Measurements from ENCODE around the gene ZCCHC2. TPM values are rescaled to one million over a fixed set of nuclear protein-coding genes. Genes with fewer than 3 reads are reported as not detected.

The ZCCHC2 gene
- total RNA-seq, 1 experiment from 2014 or later, result 12.4 TPM

GRCh38 chr18:62497190-62497772, 25.5 kb upstream of the ZCCHC2 start:
- no peak for TF ChIP-seq CTCF (conservative IDR thresholded peaks at IDR 0.05)
- H3K4me1 Mint-ChIP-seq, result peaks cover 2 to 3% of the 10 kb centered on the region in 2 experiments; a peak in 2 of 4 replicates
- no peak overlapping the region for H2BK20ac ChIP-seq (ENCODE audit: low read depth, low read length, poor library complexity, severe bottlenecking)

More at GRCh38 chr18:62497190-62497772, 25.5 kb upstream of the ZCCHC2 start:
- no peak overlapping the region for H4K91ac ChIP-seq (ENCODE audit: insufficient read length, low read depth, low read length)
- no peaks in the 10 kb centered on the region for H3K23me2 ChIP-seq (ENCODE audit: insufficient read length, low read depth, low read length, poor library complexity, severe bottlenecking)
- H2BK12ac ChIP-seq (ENCODE audit: insufficient read length, low read depth, low read length), result no peak overlapping the region
- H3K79me1 ChIP-seq (ENCODE audit: insufficient read depth, low read depth, low read length, poor library complexity, severe bottlenecking), result no peaks in the 10 kb centered on the region
- no peaks in the 10 kb centered on the region for H3K9me3 ChIP-seq (ENCODE audit: control insufficient read depth, low read depth, low read length)
- no peak overlapping the region for H3K27ac ChIP-seq (ENCODE audit: insufficient read length, low read depth, low read length)
- H3K27me3 Mint-ChIP-seq (ENCODE audit: low read depth), result no peaks in the 10 kb centered on the region; the same call in 1 of the 2 replicates
- no peak overlapping the region for H3K56ac ChIP-seq (ENCODE audit: insufficient read length, low read depth, low read length)
- H3K4me2 ChIP-seq (ENCODE audit: insufficient read depth, insufficient read length, low read length), result no peak overlapping the region
- no peak overlapping the region for H3T11ph ChIP-seq (ENCODE audit: low read length)
- no peak overlapping the region for H2BK15ac ChIP-seq (ENCODE audit: low read depth, low read length)
- H4K5ac ChIP-seq (ENCODE audit: insufficient read length, low read depth, low read length), result no peak overlapping the region
- no peaks in the 10 kb centered on the region for H3K79me2 ChIP-seq (ENCODE audit: insufficient read depth, low read length)
- no peak overlapping the region for H3K9ac ChIP-seq (ENCODE audit: extremely low read depth, insufficient read length, low read length)
- H3K4me1 ChIP-seq (ENCODE audit: insufficient read depth, low read length), result no peaks in the 10 kb centered on the region
- no peaks in the 10 kb centered on the region for H4K20me1 ChIP-seq (ENCODE audit: control insufficient read depth, insufficient read depth, insufficient read length)
- WGBS (ENCODE audit: extremely low coverage, insufficient read length, low lambda C conversion rate), result no CpG with 5 or more reads among the region's 13 CpGs
- H2AFZ ChIP-seq (ENCODE audit: low read length), result no peak overlapping the region
- H3K23ac ChIP-seq (ENCODE audit: insufficient read length, low read depth, low read length), result no peak overlapping the region
- no peaks in the 10 kb centered on the region for H3K27me3 ChIP-seq (ENCODE audit: insufficient read depth, low read length)
- H3K14ac ChIP-seq (ENCODE audit: insufficient read depth, low read length), result no peak overlapping the region
- H2AK5ac ChIP-seq (ENCODE audit: insufficient read length, low read length), result no peak overlapping the region
- no peak overlapping the region for H3K4me3 Mint-ChIP-seq
- no peak overlapping the region for H2BK5ac ChIP-seq (ENCODE audit: insufficient read length, low read length)
- H2BK120ac ChIP-seq (ENCODE audit: low read depth, low read length, poor library complexity, severe bottlenecking), result no peak overlapping the region
- no peaks in the 10 kb centered on the region for H3K9me3 Mint-ChIP-seq
- H3K36me3 Mint-ChIP-seq (ENCODE audit: insufficient read depth in 1 of 3, low read depth in 3 of 3), result no peaks in the 10 kb centered on the region; a peak in 1 of 7 replicates
- H3K27ac Mint-ChIP-seq, result peak overlapping the region in 1 of 3 experiments; percentile 40; a peak in 1 of 7 replicates
- H4K8ac ChIP-seq (replicated peaks; ENCODE audit: insufficient read length, low read depth, low read length), result no peak overlapping the region
- DNase-seq, result no peak
- H3K4ac ChIP-seq (ENCODE audit: low read depth, low read length), result no peak overlapping the region
- no peak overlapping the region for H3K18ac ChIP-seq (ENCODE audit: insufficient read length, low read depth, low read length)

Measured in H9 (cell line).